Endothelial cell (in vitro differentiated cells): ENCODE results near the gene ANKS1B. TPM values are rescaled to one million over a fixed set of nuclear protein-coding genes. Genes with fewer than 3 reads are reported as not detected.

Experiments used
- DNase-seq: peaks from one replicate; pipeline ENCODE4 v3.0.0; 2021; ENCODE audit warnings: low spot score
- H3K27ac Mint-ChIP-seq: one replicate; pipeline ENCODE4 v1.8.0; 2021; ENCODE audit warnings: mixed read lengths, inconsistent platforms; ENCODE audit not compliant: unreplicated experiment
- H3K27me3 Mint-ChIP-seq: one replicate; pipeline ENCODE4 v1.8.0; 2021; ENCODE audit warnings: mild to moderate bottlenecking, moderate library complexity, mixed read lengths, inconsistent platforms; ENCODE audit not compliant: unreplicated experiment
- H3K36me3 Mint-ChIP-seq: one replicate; pipeline ENCODE4 v1.8.0; 2021; ENCODE audit warnings: mild to moderate bottlenecking, low read depth, mixed read lengths, inconsistent platforms; ENCODE audit not compliant: unreplicated experiment
- H3K4me1 Mint-ChIP-seq: one replicate; pipeline ENCODE4 v1.8.0; 2021; ENCODE audit warnings: mild to moderate bottlenecking, mixed read lengths, inconsistent platforms; ENCODE audit not compliant: unreplicated experiment
- H3K4me3 Mint-ChIP-seq: one replicate; pipeline ENCODE4 v1.8.0; 2021; ENCODE audit warnings: mild to moderate bottlenecking, mixed read lengths, inconsistent platforms; ENCODE audit not compliant: unreplicated experiment
- H3K9me3 Mint-ChIP-seq: one replicate; pipeline ENCODE4 v1.8.0; 2021; ENCODE audit warnings: mixed read lengths, inconsistent platforms; ENCODE audit not compliant: unreplicated experiment
- total RNA-seq: library from RNA; stranded (reverse); fragmentation: NEBNext Ultra II Directional; extraction: Animal tissue kit (Norgen Biotek cat#: 25700); gene quantifications from one replicate; pipeline ENCODE4 v1.2.1, GENCODE V29; 2021; ENCODE audit not compliant: unreplicated experiment
- TF ChIP-seq, protein P1 (sequence below): fragments of 200-600 bp; sonication (generic); IDR thresholded peaks from one replicate; pipeline ENCODE4 v1.5.0; 2021; ENCODE audit warnings: antibody characterized with exemption; ENCODE audit not compliant: unreplicated experiment

ANKS1B gene
- total RNA-seq, 1 donor from 2014 or later, result 2.6 TPM

DNA sequence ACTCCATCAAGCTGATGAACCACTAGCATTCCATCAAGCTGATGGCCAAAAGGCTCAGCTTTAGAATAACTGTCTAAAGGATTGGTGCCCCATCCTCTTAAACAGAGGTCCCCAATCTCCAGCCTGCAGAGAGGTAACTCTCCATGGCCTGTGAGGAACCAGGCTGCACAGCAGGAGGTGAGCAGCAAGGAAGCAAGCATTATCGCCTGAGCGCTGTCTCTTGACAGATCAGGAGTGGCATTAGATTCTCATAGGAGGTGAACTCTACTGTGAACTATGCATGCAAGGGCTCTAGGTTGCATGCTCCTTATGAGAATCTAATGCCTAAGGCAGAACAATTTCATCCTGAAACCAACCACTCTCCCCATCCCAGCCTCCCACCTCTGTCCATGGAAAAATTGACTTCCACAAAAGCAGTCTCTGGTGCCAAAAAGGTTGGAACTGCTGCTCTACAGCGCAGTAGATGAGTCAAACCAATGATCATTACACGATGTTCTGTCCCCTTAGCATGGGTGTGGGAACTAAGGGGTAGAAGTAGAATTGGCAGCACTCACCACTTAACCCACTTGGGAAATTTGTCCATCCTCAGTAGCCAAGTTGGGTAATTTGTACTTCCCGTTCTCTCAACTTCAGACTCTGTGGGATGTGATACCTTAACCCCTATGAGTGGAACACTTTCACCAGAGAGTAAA lies 66.9 kb downstream of the ANKS1B start:
- Mint-ChIP-seq H3K27me3 (no peaks in the 10 kb centered on the region), H3K36me3 (no peaks in the 10 kb centered on the region), H3K27ac (no peak overlapping the region), H3K9me3 (no peaks in the 10 kb centered on the region), H3K4me3 (no peak overlapping the region), H3K4me1 (no peaks in the 10 kb centered on the region)
- TF ChIP-seq, protein P1, sequence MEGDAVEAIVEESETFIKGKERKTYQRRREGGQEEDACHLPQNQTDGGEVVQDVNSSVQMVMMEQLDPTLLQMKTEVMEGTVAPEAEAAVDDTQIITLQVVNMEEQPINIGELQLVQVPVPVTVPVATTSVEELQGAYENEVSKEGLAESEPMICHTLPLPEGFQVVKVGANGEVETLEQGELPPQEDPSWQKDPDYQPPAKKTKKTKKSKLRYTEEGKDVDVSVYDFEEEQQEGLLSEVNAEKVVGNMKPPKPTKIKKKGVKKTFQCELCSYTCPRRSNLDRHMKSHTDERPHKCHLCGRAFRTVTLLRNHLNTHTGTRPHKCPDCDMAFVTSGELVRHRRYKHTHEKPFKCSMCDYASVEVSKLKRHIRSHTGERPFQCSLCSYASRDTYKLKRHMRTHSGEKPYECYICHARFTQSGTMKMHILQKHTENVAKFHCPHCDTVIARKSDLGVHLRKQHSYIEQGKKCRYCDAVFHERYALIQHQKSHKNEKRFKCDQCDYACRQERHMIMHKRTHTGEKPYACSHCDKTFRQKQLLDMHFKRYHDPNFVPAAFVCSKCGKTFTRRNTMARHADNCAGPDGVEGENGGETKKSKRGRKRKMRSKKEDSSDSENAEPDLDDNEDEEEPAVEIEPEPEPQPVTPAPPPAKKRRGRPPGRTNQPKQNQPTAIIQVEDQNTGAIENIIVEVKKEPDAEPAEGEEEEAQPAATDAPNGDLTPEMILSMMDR, result no peak
- no peak for DNase-seq

DNA sequence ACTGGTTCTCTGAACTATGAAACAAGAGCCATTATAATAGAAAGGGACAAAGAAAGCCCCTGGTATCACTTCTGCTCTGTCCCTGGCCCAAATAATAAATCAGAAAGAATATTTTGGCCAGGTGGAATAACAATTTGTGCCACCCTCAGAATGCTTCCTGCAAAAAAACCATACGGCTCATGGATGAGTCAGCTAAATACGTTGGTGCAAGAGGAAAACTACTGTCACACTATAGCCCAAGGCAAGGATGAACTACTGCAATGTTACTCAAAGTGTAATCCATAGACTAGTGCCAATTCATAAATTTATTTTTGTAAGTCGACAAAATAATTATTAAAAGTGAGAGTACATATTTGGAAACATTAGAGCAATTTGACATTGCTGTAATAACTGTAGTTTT lies 68.2 kb downstream of the ANKS1B start:
- no peaks in the 10 kb centered on the region for H3K36me3 Mint-ChIP-seq
- H3K4me1 Mint-ChIP-seq, result no peaks in the 10 kb centered on the region
- no peaks in the 10 kb centered on the region for H3K9me3 Mint-ChIP-seq
- TF ChIP-seq, protein P1, result no peak
- no peak overlapping the region for H3K27ac Mint-ChIP-seq
- H3K27me3 Mint-ChIP-seq, result no peaks in the 10 kb centered on the region
- no peak for DNase-seq
- no peak overlapping the region for H3K4me3 Mint-ChIP-seq

DNA sequence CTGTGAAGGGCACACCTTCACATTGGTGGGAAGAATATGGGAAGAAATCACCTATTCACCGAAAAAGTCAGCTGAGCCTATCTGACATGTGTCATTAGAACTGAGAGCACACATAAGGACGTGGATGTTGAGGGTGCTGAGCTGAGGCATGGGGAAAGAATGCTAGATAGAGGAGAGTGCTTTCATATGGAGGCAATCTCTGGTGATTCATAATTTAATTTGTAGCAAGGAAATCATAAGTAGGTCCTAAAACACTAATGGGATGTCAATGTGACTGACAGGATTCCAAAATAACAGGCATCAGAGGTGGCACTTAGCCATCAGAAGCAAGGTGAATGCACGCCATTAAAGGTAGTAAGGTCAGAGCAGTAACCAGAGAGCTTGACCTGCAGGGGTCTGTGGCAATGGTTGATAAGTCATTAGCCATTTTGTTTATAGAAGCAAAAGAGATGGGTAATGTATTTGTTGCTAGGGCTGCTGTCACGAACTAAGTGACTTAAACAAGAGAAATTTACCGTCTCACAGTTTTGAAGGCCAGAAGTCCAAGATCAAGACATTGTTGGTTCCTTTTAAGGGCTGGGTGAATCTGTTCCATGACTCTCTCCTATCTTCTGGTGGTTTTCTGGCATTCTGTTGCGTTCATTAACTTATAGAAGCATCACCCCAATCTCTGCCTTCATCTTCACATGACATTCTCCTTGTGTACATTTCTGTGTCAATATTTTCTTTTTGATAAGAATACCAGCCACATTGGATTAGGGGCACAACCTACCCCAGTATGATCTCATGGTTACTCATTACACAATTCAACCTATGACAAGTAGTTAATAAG lies 69.3 kb downstream of the ANKS1B start:
- Mint-ChIP-seq H3K4me1 (no peaks in the 10 kb centered on the region), H3K27me3 (no peaks in the 10 kb centered on the region), H3K4me3 (no peak overlapping the region), H3K36me3 (no peaks in the 10 kb centered on the region), H3K27ac (no peak overlapping the region), H3K9me3 (no peaks in the 10 kb centered on the region)
- DNase-seq, result no peak
- TF ChIP-seq, protein P1, result no peak

DNA sequence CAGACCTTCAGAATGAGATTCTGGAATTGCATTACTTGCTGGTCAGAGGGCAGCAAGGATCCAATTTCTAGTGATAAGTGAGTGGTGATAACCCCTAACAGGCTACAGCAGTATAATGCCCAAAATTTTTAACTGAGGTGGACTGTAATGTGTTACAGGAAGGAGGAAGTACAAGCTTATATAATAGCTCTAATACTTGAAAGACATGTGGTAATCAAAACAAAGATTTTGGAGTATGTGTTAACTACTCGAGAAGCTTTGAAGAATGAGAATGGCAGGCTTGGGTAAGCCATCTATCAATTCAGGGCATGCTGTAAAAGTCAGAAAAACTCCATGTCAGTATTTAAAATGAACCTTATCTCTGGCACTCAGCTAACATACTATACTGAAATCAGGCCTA lies 70.5 kb downstream of the ANKS1B start:
- Mint-ChIP-seq H3K27me3 (no peaks in the 10 kb centered on the region), H3K4me1 (no peaks in the 10 kb centered on the region), H3K27ac (no peak overlapping the region), H3K9me3 (no peaks in the 10 kb centered on the region), H3K4me3 (no peak overlapping the region), H3K36me3 (no peaks in the 10 kb centered on the region)
- no peak for DNase-seq
- TF ChIP-seq, protein P1, result no peak

DNA sequence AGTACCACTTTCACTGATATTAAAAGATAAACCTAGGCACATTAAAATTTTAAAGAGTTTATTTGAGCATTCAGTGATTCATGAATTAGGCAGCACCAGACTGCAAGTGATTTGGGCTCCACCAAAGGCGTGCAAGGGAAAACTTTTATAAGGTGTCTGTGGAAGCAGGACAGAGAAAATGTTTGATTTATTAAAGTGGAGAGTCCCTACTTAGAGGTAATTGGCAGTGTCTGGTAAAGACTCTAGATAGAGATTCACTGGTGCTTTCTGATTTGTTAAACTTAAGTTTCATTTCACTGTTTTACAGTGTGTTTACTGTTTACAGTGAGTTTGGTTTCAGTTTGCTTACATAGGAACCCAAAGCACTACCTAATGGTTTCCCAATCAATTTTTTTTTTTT lies 72.8 kb downstream of the ANKS1B start:
- H3K4me1 Mint-ChIP-seq, result no peaks in the 10 kb centered on the region
- no peak overlapping the region for H3K4me3 Mint-ChIP-seq
- H3K36me3 Mint-ChIP-seq, result no peaks in the 10 kb centered on the region
- DNase-seq, result no peak
- TF ChIP-seq, protein P1, result no peak
- H3K9me3 Mint-ChIP-seq, result no peaks in the 10 kb centered on the region
- no peaks in the 10 kb centered on the region for H3K27me3 Mint-ChIP-seq
- no peak overlapping the region for H3K27ac Mint-ChIP-seq
